Measurements from ENCODE around the gene SETBP1. TPM values are rescaled to one million over a fixed set of nuclear protein-coding genes. Genes with fewer than 3 reads are reported as not detected.

The SETBP1 gene
- total RNA-seq, 1 experiment from 2014 or later, result 0.23 TPM

- DNase-seq (ENCODE audit: low read depth, low spot score) (no peak), ATAC-seq (no peak)
- POLR2A ChIA-PET, result no interaction called here
- BruUV-seq (replicated peaks), result no TSS peak
- CTCF ChIA-PET, result no interaction called here
- H3K27me3 ChIP-seq (ENCODE audit: control insufficient read depth, insufficient read depth, low read length), result no peaks in the 10 kb centered on the region
- H3K4me1 ChIP-seq (ENCODE audit: control insufficient read depth, insufficient read depth, low read length), result no peaks in the 10 kb centered on the region
- H3K36me3 ChIP-seq (ENCODE audit: control insufficient read depth, insufficient read depth, low read length), result no peaks in the 10 kb centered on the region
- H3K4me3 ChIP-seq (ENCODE audit: low read depth in 2 of 2, low read length in 2 of 2), result no peak overlapping the region
- intact Hi-C loops (cut with micrococcal nuclease; ENCODE audit: unreplicated experiment) (no loop called here), in situ Hi-C loops (cut with HindIII; ENCODE audit: low pct_unique_long_range_greater_than_20kb, low sequenced_read_pairs) (no loop called here)
- TF ChIP-seq SIN3A (IDR thresholded peaks at IDR 0.05; ENCODE audit: borderline replicate concordance, insufficient read depth, low read depth, low read length), result no peak
- TF ChIP-seq CTCF (IDR thresholded peaks at IDR 0.05), result no peak
- no peak for TF ChIP-seq REST (IDR thresholded peaks at IDR 0.05; ENCODE audit: insufficient read depth in 1 of 2, low read depth in 2 of 2, low read length in 1 of 2)
- H3K27ac ChIP-seq (ENCODE audit: low read length), result no peak overlapping the region
- no peaks in the 10 kb centered on the region for H3K9me3 ChIP-seq (ENCODE audit: control insufficient read depth, insufficient read depth, low read depth, low read length)
These were observed 261.4 kb downstream of the SETBP1 start for GRCh38 chr18:44942073-44942472.

- BruUV-seq (replicated peaks), result no TSS peak
- intact Hi-C loops (cut with micrococcal nuclease; ENCODE audit: unreplicated experiment), result no loop called here
These were observed 262.7 kb downstream of the SETBP1 start for GRCh38 chr18:44943311-44943881.

More at GRCh38 chr18:44943311-44943881, 262.7 kb downstream of the SETBP1 start:
- DNase-seq (ENCODE audit: low read depth, low spot score) (no peak), ATAC-seq (no peak)
- Histone ChIP-seq H3K27ac (ENCODE audit: low read length) (no peak overlapping the region), H3K27me3 (ENCODE audit: control insufficient read depth, insufficient read depth, low read length) (no peaks in the 10 kb centered on the region), H3K4me3 (ENCODE audit: low read depth in 2 of 2, low read length in 2 of 2) (no peak overlapping the region), H3K4me1 (ENCODE audit: control insufficient read depth, insufficient read depth, low read length) (no peaks in the 10 kb centered on the region), H3K9me3 (ENCODE audit: control insufficient read depth, insufficient read depth, low read depth, low read length) (no peaks in the 10 kb centered on the region), H3K36me3 (ENCODE audit: control insufficient read depth, insufficient read depth, low read length) (no peaks in the 10 kb centered on the region)
- ChIA-PET POLR2A (no interaction called here), CTCF (no interaction called here)
- TF ChIP-seq TCF7L2 (IDR thresholded peaks at IDR 0.05; ENCODE audit: low read depth, low read length), result no peak
- no peak for TF ChIP-seq REST (IDR thresholded peaks at IDR 0.05; ENCODE audit: insufficient read depth in 1 of 2, low read depth in 2 of 2, low read length in 1 of 2)
- TF ChIP-seq POLR2AphosphoS5 (IDR thresholded peaks at IDR 0.05; ENCODE audit: low read depth, low read length), result no peak
- TF ChIP-seq SIN3A (IDR thresholded peaks at IDR 0.05; ENCODE audit: borderline replicate concordance, insufficient read depth, low read depth, low read length), result no peak
- no peak for TF ChIP-seq CTCF (IDR thresholded peaks at IDR 0.05)
- in situ Hi-C loops (cut with HindIII; ENCODE audit: low pct_unique_long_range_greater_than_20kb, low sequenced_read_pairs), result no loop called here
